HG03097 (cell line): ENCODE data around the gene SERPINA3.
"Not testable (repeated sequence)": the region's sequence is repeated elsewhere in the genome, so short reads cannot be mapped to it uniquely, and the experiment has no call there.

ENCODE experiments used
- ATAC-seq: cut with Tn5 transposase; IDR thresholded peaks from one replicate; pipeline ENCODE4 v1.9.1; 2021; ENCODE audit not compliant: unreplicated experiment, low FRiP score

SERPINA3 gene

GRCh38 chr14:94612174-94612573 is at the start of gene SERPINA3:
TSS of gene SERPINA3 (plus strand) at chr14:94612391. CDS start at chr14:94614442, 2,051 bp downstream.
- no peak for ATAC-seq

DNA sequence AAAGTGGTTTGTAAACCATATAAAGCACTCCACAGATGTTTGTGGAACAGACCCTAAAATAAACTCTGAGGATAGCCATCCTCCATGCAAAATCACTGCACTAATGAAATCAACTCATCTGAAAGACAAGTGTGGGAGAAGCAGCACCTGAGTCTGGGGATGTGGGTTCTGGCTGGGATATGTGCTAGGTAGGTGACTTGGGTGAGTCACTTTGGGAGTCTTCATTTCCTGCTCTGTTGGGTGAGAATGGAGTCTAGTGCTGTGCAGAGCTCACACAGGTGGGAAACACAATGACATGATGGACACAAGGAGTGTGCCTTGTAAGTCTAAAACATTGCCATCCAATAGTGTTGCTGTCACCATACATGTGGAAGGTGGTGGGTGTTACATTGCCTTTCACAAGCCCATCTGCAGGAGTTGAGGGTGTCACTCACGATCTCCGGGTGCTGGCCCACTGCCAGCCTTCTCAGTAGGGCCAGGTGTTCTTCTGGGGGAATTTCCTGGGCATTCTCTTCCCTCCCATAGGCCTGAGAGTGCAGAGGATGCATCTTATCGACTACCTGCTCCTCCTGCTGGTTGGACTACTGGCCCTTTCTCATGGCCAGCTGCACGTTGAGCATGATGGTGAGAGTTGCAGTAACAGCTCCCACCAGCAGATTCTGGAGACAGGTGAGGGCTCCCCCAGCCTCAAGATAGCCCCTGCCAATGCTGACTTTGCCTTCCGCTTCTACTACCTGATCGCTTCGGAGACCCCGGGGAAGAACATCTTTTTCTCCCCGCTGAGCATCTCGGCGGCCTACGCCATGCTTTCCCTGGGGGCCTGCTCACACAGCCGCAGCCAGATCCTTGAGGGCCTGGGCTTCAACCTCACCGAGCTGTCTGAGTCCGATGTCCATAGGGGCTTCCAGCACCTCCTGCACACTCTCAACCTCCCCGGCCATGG is 49.0 kb upstream of the SERPINA3 start:
- ATAC-seq: no peak

- no peak for ATAC-seq
Measured at GRCh38 chr14:94564381-94564780, 47.8 kb upstream of the SERPINA3 start.

DNA sequence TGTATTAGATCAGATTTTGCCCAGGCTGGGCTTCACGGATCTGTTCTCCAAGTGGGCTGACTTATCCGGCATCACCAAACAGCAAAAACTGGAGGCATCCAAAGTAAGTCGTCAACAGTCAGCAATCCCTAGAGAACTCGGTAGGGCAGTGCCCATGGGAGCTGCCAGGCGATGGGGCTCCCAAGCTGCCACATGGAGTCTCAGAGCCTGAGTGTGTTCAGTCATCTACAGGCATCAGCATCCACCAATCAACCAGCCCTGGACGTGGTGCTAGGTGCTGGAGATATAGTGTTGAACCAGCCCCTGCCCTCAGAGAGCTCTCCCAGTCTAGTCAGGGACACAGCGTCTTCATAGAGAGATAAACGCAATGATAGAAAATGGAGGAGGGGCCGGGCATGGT is 44.0 kb upstream of the SERPINA3 start:
- ATAC-seq: no peak

DNA sequence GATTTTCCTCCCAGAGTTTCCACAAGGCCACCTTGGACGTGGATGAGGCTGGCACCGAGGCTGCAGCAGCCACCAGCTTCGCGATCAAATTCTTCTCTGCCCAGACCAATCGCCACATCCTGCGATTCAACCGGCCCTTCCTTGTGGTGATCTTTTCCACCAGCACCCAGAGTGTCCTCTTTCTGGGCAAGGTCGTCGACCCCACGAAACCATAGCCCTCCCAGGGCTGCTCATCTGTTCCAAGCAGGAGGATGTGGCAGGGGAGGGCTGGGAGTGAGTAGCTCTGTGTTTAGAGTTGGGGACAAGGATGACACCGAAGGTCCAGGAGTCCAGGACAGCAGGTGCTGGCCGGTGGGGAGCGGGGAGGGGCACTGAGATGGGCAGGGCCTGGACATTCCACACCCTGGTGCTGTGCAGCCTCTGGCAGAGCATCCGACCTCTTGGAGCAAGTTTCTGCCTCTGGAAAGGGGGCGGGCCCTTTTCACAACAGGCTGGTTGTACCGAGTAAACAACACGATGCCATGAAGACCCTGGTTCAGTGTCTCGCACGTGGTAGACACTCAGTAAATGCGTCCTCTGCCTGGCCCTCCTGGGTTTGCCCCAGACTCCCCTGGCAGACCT is 42.7 kb upstream of the SERPINA3 start:
- no peak for ATAC-seq

- ATAC-seq: no peak
Measured at GRCh38 chr14:94570002-94570400, 42.2 kb upstream of the SERPINA3 start.

- no peak for ATAC-seq
Measured at GRCh38 chr14:94570440-94570839, 41.8 kb upstream of the SERPINA3 start.

DNA sequence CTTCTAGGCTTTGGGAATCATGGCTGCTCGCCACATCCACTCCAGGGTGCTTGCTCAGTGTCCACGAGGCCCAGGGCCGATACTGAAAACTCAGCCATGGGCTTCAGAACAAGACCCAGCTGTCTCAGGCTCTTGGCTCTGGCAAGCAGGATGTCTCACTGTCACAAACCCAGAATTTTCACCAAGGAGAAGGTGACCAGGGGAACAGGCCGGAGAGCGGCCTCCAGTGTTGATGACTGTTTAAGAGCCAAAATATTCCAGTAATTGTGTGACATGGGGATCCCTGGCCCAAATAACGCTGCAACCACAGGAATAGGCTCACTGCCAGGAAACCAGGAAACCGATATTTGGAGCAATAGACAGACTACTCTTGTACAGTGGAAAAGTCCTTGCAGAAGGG is 40.8 kb upstream of the SERPINA3 start:
- no peak for ATAC-seq

GRCh38 chr14:94571950-94572349 is 40.2 kb upstream of the SERPINA3 start:
- no peak for ATAC-seq

- no peak for ATAC-seq
Measured at GRCh38 chr14:94572637-94573303, 39.4 kb upstream of the SERPINA3 start.

DNA sequence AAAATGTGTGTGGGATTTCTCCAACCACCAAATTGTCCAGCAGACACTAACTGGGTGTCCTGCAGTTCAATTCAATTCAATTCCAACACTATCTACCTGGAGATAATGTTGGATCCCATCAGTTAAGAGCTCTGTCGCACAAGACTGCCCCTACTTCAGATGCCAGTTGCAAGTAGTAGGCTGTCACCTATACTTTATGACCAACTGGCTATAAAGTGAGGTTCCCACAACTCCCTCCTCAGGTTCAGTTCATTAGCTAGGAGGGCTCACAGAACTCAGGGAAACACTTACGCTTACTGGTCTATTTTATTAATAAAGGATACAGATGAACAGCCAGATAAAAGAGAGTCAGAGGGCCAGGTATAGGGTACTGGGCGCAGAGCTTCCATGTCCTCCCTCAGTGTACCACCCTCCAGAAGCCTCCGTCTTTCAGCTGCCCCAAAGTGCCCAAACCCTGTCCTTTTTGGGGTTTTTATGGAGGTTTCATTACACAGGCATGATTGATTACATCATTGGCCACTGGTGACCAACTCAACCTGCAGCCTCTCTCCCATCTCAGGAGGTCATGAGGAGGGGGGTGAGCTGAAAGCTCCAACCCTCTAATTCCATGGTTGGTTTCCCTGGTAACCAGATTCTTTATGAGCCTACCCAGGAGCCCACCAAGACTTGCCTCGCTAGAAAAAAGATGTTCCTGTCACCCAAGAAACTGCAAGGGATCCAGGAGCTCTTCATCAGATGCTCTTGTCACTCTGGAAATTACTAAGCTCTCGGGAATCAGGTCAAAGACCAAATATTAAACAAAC is 38.5 kb upstream of the SERPINA3 start:
- no peak for ATAC-seq

DNA sequence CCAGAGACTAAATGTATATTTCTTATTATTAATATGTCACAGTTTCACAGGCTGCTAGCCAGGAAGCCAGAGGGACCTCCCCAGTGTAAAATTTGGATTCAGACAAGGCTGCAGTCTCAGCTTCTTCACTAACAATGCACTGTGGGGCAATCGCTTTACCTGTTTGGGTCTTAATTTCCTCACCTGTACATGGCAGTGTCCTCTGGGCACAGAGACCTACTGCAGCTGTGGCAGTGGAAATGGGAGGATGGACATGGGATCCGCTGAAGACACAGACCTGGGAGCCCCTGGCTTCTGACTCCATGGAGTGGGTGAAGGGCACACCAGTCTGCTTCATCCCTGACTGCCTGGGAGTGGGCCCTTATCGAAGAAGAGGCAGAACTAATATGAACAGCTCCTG is 37.9 kb upstream of the SERPINA3 start:
- ATAC-seq: no peak

- ATAC-seq: no peak
Measured at GRCh38 chr14:94575730-94576585, 36.2 kb upstream of the SERPINA3 start.

DNA sequence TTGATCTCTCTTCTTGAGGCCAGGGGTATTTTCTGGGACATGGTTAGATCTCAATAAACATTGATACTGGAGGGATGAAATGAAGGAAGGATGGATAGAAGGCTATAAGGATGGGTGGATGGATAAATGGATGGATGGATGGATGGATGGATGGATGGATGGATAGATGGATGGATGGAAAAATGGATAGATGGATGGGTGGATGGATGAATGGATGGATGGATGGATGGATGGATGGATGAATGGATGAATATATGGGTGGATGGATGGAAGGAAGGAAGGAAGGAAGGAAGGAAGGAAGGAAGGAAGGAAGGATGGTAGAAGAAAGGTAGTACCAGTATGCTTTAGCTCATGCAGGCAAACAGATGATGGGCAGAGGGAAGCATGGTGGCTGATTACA is 34.7 kb upstream of the SERPINA3 start:
- ATAC-seq: not testable (repeated sequence)

- ATAC-seq: no peak
Measured at GRCh38 chr14:94578712-94579111, 33.5 kb upstream of the SERPINA3 start.

- ATAC-seq: no peak
Measured at GRCh38 chr14:94581127-94581999, 30.8 kb upstream of the SERPINA3 start, which contains the start of gene SERPINA5. TSS of gene SERPINA5 (plus strand) at chr14:94581426. CDS start at chr14:94587363, 5,937 bp downstream.

- no peak for ATAC-seq
Measured at GRCh38 chr14:94582199-94582750, 29.9 kb upstream of the SERPINA3 start.

DNA sequence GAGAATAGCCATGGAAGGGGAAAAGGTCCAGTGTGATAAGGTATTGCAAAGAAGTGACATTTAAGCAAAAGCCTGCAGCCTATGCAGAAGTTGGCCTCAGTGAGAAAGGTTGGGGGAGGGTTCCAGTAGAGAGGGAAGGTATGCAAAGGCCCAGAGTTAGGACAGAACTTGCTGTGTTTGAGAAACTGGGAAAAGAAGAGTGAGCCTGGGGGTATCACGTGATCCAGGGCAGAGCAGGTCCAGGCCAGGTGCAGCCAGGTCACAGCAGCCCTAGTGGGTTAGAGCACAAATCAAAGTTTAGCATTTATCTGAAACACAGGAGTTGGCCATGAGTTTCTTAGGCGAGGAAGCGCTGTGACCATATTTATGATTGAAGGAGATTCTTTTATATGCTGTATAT is 29.3 kb upstream of the SERPINA3 start:
- ATAC-seq: no peak
